Chondrocyte (in vitro differentiated cells): Measurements from ENCODE around the gene HSPA9. TPM values are rescaled to one million over a fixed set of nuclear protein-coding genes. Genes with fewer than 3 reads are reported as not detected.

Experiments
- DNase-seq: peaks from one replicate; pipeline ENCODE4 v3.0.0; 2021; ENCODE audit warnings: mixed read lengths, low spot score
- H3K27ac Mint-ChIP-seq: one replicate; pipeline ENCODE4 v1.8.0; 2021; ENCODE audit warnings: mild to moderate bottlenecking, moderate library complexity, mixed read lengths; ENCODE audit not compliant: unreplicated experiment
- H3K27me3 Mint-ChIP-seq: 2 replicates; pipeline ENCODE4 v1.8.0; 2021; ENCODE audit warnings: low read depth, mixed read lengths
- H3K36me3 Mint-ChIP-seq: 2 replicates; pipeline ENCODE4 v1.8.0; 2021; ENCODE audit warnings: low read depth, mixed read lengths
- H3K4me1 Mint-ChIP-seq: 2 replicates; pipeline ENCODE4 v1.8.0; 2021; ENCODE audit warnings: low read depth, mild to moderate bottlenecking, mixed read lengths
- H3K4me3 Mint-ChIP-seq: one replicate; pipeline ENCODE4 v1.8.0; 2021; ENCODE audit warnings: mild to moderate bottlenecking, moderate library complexity, mixed read lengths; ENCODE audit not compliant: unreplicated experiment
- H3K9me3 Mint-ChIP-seq: 2 replicates; pipeline ENCODE4 v1.8.0; 2021; ENCODE audit warnings: low read depth, mixed read lengths
- CTCF ChIP-seq: fragments of 200-600 bp; sonication (generic); IDR thresholded peaks from 2 replicates; pipeline ENCODE4 v1.5.0; 2021; ENCODE audit warnings: antibody characterized with exemption, mild to moderate bottlenecking, moderate library complexity
- total RNA-seq: library from RNA; stranded (reverse); gene quantifications from 3 replicates; pipeline ENCODE4 v1.2.1, GENCODE V29; 2021

HSPA9 gene
- total RNA-seq, 1 donor from 2014 or later = 241 TPM

GRCh38 chr5:138528208-138528607 is 47.0 kb downstream of the HSPA9 start:
- Mint-ChIP-seq H3K9me3 (no peaks in the 10 kb centered on the region), H3K27me3 (no peaks in the 10 kb centered on the region), H3K4me1 (peaks cover 22% of the 10 kb centered on the region), H3K36me3 (peaks cover 12% of the 10 kb centered on the region), H3K27ac (peak overlapping the region; percentile 13), H3K4me3 (no peak overlapping the region)
- no peak for TF ChIP-seq CTCF
- DNase-seq = no peak

GRCh38 chr5:138527170-138527569 is 48.0 kb downstream of the HSPA9 start:
- no peak overlapping the region for H3K4me3 Mint-ChIP-seq
- H3K27me3 Mint-ChIP-seq = no peaks in the 10 kb centered on the region

GRCh38 chr5:138523406-138523805 is 51.8 kb downstream of the HSPA9 start:
- Mint-ChIP-seq H3K9me3 (no peaks in the 10 kb centered on the region), H3K27me3 (no peaks in the 10 kb centered on the region), H3K27ac (peak overlapping the region; percentile 8), H3K4me3 (no peak overlapping the region), H3K36me3 (peaks cover 7% of the 10 kb centered on the region), H3K4me1 (peaks cover 21% of the 10 kb centered on the region)
- no peak for TF ChIP-seq CTCF
- no peak for DNase-seq

More at GRCh38 chr5:138527170-138527569, 48.0 kb downstream of the HSPA9 start:
- no peak overlapping the region for H3K27ac Mint-ChIP-seq
- peaks cover 18% of the 10 kb centered on the region for H3K4me1 Mint-ChIP-seq
- peaks cover 11% of the 10 kb centered on the region for H3K36me3 Mint-ChIP-seq
- no peak for DNase-seq
- no peaks in the 10 kb centered on the region for H3K9me3 Mint-ChIP-seq
- TF ChIP-seq CTCF = no peak

GRCh38 chr5:138520971-138521370 is 54.2 kb downstream of the HSPA9 start:
- Mint-ChIP-seq H3K9me3 (no peaks in the 10 kb centered on the region), H3K27ac (no peak overlapping the region), H3K4me1 (peaks cover 12% of the 10 kb centered on the region), H3K36me3 (peaks cover 13% of the 10 kb centered on the region), H3K4me3 (no peak overlapping the region), H3K27me3 (no peaks in the 10 kb centered on the region)
- no peak for TF ChIP-seq CTCF
- no peak for DNase-seq

GRCh38 chr5:138517437-138517836 is 57.8 kb downstream of the HSPA9 start:
- no peak for TF ChIP-seq CTCF
- Mint-ChIP-seq H3K4me3 (no peak overlapping the region), H3K4me1 (peaks cover 12% of the 10 kb centered on the region), H3K27me3 (no peaks in the 10 kb centered on the region), H3K27ac (no peak overlapping the region), H3K36me3 (peaks cover 26% of the 10 kb centered on the region), H3K9me3 (no peaks in the 10 kb centered on the region)
- DNase-seq = no peak
